ENCODE results near the gene ITGAL.

DNA sequence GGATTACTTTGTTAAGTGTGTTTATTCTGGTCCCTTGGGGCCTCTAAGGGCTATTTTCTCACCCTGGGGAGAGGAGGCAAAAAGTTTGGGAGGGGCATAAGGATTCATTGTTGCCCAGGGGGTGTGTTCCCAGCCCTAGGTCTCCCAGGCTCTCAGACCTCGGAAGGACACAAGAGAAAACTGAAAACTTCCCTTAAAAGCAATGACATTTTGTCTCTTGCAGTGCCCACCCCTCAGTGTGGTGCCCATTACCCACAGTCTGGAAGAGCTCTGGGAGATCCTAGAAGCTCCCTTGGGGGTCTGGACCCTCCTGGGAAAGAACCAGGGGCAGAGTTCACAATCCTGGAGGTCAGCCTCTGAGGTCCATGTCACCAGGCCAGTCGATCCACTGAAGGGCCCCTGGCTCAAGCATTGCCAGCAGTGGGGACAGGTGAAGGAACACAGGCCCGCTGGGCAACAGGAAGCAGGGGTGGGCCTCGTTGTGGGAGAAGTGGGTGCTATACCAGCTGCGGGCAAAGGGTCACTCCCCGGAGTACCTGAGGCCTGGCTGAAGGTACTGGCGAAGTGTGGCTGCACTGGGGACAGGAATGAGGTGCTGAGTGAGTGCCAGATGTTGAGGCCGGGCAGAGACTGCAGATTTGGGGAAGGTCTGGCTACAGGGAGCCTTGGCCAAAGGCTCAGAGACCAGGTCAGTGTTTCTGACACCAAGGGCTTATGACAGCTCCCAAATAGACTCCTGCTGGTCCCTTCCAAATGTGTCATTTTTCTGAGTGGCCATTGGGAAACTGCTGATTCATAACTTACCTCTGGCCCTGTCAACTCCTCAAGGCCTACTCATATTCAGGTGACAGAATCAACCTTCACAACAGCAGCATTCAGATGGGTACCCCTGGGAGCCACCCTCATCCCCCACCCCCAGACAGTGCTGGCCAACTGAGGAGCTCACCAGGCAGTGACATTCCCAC is 66.7 kb downstream of the ITGAL start:
- TF ChIP-seq POLR2A (IDR thresholded peaks at IDR 0.05; ENCODE audit: low read length) (no peak), GATA1 (IDR thresholded peaks at IDR 0.05; ENCODE audit: low read depth, low read length) (no peak)
